NCI-H82 (cell line): ENCODE results near the gene TF.
A peak's percentile ranks its signal among the peaks of the same experiment; 100 is the strongest.

Source experiments
- DNase-seq: peaks from one replicate; lab custom pipeline; 2025; lab: John Stamatoyannopoulos, UW

The TF gene

GRCh38 chr3:133837487-133838295, 91.5 kb downstream of the TF start:
- no peak for DNase-seq

GRCh38 chr3:133838296-133838789, 92.2 kb downstream of the TF start:
- DNase-seq, result no peak

- DNase-seq, result no peak
Measured at GRCh38 chr3:133838916-133839800, 93.0 kb downstream of the TF start.

- DNase-seq, result no peak
Measured at GRCh38 chr3:133840055-133840737, 94.0 kb downstream of the TF start.

GRCh38 chr3:133840767-133841166, 94.6 kb downstream of the TF start:
- no peak for DNase-seq

GRCh38 chr3:133841196-133841595, 95.0 kb downstream of the TF start:
- DNase-seq, result no peak

GRCh38 chr3:133842158-133842557, 96.0 kb downstream of the TF start:
- no peak for DNase-seq

- no peak for DNase-seq
Measured at GRCh38 chr3:133843634-133844033, 97.4 kb downstream of the TF start.

- DNase-seq, result peak; percentile 90
Measured at GRCh38 chr3:133845127-133845526, 98.9 kb downstream of the TF start.
